Measurements from ENCODE around the gene CREB3L1.

Gene CREB3L1

DNA sequence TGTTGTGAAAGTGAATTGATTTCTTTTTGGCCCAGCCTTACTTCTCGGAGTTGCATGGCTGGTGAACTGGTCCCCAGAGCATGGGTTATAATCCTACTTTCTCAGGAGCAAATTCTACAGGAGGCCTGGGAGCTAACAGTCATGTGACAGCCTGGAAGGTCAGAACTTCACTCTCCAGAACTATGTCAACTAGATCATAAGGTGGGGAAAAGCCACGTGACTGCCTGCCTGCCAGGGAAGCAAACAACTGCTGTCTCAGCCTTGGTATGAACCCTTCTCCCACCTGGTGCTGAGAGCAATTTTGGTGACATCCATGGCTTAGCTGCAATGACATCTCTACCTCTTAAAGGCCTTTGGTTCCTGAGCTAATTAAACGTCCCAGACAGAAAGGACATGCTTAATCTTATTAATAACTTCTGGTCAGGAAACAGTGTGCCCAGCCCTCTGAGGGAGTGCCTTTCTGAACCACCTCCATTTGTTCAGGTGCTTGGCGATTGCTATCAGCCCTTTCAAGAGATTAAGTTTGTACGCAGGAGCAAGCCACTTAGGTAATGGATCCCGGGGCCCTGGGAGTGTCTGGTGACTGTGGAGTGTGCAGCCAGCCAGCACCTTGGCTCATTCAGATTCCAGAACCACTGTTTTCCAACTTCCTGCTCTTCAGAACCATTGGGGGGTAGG lies 1.4 kb upstream of the CREB3L1 start:
- peak; percentile 24 for DNase-seq

DNA sequence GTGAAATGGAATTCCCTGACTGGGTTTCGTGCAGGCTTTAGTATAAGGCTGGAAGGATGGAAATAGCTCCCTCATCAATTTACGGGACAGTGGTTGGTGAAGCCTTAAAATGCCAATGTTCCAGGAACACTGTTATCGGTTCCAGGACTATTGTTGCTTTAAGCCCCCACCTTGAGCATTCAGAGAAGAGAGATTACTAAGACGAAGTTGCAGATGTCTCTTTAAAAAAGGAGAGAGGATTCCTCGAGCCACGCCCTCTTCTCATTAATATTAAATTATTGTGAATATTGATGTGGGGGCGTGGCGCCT lies 195 bp upstream of the CREB3L1 start:
- no peak for DNase-seq

GRCh38 chr11:46278387-46279125 lies 1.1 kb downstream of the CREB3L1 start:
- DNase-seq: no peak

GRCh38 chr11:46279126-46280099 lies 2.0 kb downstream of the CREB3L1 start:
- DNase-seq: no peak

DNA sequence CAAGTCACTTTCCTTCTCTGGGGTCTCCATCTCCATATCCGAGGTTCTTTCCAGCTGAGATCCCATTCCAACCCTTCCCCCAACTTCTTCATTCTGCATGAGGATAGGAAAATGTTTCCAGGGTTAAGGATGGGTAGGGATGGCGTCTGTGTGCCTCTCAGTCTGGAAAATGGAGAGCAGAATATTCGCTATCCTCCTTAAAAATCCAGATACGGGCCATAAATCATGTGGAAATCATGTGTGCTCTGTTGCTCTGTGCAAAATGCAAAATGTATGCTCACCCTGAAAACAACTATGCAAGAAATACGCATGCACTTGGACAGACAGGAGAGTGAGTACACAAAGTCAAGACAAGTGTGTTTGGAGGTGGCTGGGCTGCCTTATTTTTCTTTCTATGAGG lies 3.2 kb downstream of the CREB3L1 start:
- DNase-seq: no peak

GRCh38 chr11:46281371-46281831 lies 3.9 kb downstream of the CREB3L1 start:
- no peak for DNase-seq

DNA sequence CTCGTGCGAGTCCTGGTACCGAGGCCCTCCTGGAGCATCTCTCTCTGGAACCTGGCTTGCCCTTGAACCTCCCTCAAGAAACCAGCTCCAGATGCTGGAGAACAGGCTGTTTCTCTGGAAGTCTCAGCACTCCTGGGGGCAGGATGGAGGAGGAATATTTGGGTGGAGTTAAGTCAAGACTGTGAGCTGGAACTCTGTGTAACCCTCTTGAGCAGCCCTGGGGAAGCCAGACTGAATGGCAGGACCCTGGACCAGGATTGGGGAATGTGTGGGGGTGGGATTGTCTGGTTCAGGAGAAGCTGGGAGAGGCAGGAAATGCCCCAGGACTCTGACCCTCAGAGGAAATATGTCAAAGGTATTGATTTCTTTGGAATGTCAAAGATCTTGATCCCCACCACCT lies 7.7 kb downstream of the CREB3L1 start:
- DNase-seq: no peak

DNA sequence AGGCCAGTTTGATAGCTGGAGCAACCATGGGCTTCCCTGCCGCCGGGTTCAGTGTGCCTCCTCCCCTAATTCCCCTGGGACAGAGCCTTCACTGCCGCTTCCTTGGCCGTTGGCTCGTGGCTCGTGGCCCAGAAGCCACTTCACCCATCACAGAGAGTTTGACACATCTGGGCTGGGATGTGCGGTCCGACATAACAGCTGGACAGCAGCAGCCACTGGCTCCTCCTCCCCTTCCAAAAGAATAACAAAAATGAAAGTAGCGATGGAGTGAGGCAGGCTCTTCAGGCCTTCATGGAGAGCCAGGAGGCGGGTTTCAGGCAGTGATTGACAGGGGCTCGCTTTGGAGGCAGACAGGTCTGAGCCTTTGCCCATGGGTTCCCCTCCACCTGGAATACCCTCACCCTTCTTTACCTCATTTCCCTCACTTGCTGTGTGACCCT lies 8.2 kb downstream of the CREB3L1 start:
- no peak for DNase-seq

- no peak for DNase-seq
These were observed 9.3 kb downstream of the CREB3L1 start for GRCh38 chr11:46286789-46287188.

- DNase-seq: no peak
These were observed 11.0 kb downstream of the CREB3L1 start for GRCh38 chr11:46288451-46288850.

- no peak for DNase-seq
These were observed 12.5 kb downstream of the CREB3L1 start for GRCh38 chr11:46290011-46290410.

DNA sequence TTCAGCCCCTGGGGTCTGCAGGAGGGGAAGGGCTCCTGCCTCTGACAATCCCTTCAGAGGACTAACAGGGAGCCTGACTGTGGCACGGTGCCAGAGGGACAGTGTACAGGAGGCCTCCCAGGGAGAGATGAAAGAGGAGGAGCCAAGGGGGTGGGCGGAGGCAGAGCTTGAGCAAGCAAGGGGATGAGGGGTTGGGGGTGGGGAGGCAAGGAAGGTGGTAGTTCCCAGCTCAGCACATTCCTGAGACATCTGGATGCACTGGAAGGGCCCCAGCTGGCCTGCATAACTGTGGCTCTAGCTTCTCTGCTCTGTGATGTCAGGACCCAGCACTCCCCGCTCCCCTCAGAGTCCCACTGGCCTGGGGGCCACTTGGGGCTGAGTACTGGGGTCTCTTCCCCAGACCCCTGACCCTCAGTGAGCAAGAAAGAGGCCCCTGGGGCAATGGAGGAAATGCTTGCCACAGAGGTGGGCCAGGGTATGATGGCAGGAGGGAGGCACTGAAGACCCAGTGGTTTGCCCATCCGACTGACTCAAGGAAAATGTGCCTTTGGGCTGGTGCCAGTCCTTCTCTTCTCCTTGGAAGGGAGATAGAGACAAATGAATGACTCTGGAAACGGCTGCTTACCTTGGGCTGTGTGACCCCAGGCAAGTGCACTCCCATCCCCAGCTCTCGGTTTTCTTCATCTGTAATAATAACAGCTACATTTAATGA lies 13.3 kb downstream of the CREB3L1 start:
- DNase-seq: no peak

- DNase-seq: no peak
These were observed 14.1 kb downstream of the CREB3L1 start for GRCh38 chr11:46291441-46292150.

DNA sequence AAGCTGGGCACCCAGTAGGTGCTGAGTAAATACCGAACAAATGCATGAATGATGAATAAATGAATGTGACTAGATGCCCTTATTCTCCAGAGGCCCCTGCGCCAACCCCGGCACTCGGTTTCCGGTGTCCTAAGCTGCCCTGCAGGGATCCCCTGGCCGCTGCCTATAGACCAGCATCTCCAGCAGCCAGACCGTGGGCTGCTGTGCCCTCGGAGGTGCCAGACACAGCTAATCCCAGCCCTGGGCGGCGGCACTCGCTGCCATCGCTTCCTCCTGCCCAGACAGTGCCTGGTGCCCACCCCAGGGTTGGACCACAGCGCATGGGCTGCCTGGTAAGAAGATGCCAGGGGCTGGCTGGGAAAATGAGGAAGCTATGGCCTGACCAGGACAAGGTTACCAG lies 15.6 kb downstream of the CREB3L1 start:
- no peak for DNase-seq

- DNase-seq: no peak
These were observed 16.2 kb downstream of the CREB3L1 start for GRCh38 chr11:46293641-46294103.

DNA sequence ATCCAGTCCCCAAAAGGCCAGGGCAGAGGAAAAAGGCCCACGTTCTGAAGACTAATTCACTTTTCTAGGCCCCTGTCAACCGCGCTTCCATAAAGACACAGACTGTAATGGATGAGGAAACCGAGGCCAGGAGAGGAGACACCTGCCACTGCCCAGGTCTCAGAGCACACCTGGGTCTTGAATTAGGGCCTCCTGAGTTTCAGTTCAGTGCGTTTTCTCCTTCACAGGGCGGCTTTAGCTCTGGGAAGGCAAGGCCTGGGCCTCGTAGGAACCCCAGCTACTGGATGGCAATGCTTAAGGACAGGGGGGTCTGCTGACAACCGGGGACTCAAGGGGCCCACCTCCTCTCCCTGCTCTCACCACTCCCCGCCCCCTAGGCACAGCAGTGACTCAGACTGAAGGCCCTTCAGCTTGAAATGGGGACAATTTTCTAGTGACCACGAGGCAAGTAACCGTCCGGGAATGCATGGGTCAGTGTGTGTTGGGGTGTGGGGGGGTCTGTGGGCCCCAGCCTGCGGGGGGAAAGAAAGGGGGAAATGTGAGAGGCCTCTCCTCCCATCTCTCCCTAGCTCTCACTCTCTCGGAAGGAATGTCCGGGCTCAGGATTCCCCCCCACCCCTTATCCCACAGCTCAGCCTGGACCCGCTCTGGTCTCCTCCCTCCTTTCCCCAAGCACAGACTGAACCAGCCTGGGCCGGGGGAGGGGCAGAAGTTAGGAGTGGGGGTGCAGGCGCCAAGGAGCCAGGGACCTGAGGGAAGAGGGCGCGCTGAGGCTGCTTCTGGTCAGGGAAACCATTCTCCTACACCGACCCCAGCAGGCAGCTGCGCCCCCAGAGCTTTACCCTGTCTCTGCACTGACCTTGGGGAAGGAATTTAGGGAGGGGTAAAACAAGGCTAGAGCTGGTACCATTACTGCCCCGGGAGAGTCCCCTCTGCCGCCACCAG lies 17.2 kb downstream of the CREB3L1 start:
- DNase-seq: no peak

- no peak for DNase-seq
These were observed 18.0 kb downstream of the CREB3L1 start for GRCh38 chr11:46295312-46296058.

DNA sequence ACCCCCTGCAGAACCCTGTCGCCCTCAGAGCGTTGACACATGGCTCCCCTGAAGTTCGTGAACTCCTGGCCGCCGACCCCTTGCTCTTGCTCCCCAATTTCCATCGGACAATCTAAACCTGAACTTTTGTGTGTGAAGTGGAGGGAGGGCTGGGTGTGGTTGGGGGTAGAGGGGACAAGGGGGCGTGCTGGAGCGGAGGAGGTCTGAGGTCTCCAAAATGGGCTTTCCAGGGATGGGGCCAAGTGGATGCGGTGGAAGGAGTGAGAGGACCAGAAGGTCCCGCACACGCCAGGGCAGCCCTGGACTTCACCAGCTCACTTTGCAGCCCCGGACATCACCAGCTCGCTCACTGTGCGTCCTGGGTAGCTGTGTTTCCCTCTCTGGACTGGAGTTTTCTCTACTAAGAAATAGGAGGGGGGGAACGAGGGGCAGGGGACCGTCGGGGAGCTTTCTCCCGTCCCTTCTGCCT lies 18.6 kb downstream of the CREB3L1 start:
- DNase-seq: no peak

DNA sequence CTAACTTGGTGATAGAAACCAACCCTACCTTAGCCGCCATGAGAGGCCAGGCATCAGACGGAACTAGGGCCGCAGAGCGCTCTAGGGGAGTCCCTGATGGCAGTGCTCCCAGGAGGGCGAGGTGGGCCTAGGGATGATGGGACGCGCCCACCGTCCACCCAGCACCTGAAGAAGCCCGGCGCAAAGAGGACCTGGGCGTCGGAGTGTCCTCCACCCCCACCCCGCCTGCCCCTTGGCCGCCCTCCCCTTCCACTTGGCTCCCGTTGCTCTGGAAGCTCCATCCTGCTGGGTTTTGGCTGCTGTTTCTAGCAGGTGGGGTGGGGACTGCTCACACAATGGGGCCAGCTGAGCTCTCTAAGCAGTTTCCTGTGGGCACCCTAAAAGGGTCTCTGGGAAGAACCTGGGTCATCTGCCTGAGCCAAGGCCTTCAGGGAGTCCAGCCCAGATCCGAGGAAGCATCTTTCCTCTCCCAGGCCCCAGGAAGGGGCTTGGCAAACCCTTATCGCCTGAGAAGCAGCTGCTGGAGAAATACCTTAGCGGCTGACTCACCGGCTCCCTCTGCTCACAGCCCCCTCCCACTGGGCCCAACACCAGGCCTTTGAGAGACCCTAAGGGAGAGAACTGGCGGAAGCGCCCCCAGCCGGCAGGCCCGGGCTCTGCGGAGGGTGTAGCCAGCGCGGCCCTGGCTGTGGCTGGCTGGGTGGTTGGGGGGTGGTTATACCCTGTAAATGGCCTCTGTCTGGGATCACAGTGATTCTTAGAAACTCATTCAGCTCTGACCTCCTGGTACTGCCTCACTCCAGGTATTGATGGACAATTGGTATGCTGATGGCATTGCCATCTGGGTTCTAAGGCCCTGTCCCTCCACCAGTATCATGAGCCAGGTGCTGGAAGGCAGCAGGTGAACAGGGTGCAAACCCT lies 19.3 kb downstream of the CREB3L1 start:
- no peak for DNase-seq

Data from NCI-H510A treated with DMSO at 0.1 percent for 48 hours (cell line).